Measurements from ENCODE around the gene FLNC. TPM values are rescaled to one million over a fixed set of nuclear protein-coding genes. Genes with fewer than 3 reads are reported as not detected.

The FLNC gene
- total and polyA plus RNA-seq, 9 of the 15 experiments (the other 6 are each of a cell fraction or from before 2014, with no cell fraction given), result 0.90 to 155 (median 28.8) TPM

- TF ChIP-seq REST (IDR thresholded peaks at IDR 0.05; ENCODE audit: borderline replicate concordance) (no peak), REST (CRISPR knock-in tag; IDR thresholded peaks at IDR 0.05; ENCODE audit: low read depth) (peak; percentile 66; the same call in 1 of the 2 replicates), PATZ1 (CRISPR knock-in tag; IDR thresholded peaks at IDR 0.05; ENCODE audit: borderline replicate concordance) (no peak), RCOR1 (IDR thresholded peaks at IDR 0.05; ENCODE audit: borderline replicate concordance in 1 of 2, low read depth in 2 of 2, low read length in 2 of 2) (peak; percentile 22 to 75; a peak in 2 of 4 replicates), ZNF589 (CRISPR knock-in tag; IDR thresholded peaks at IDR 0.05; ENCODE audit: low read depth) (peak; percentile 87), NKRF (IDR thresholded peaks at IDR 0.05; ENCODE audit: borderline replicate concordance) (peak; percentile 71), ZNF347 (CRISPR knock-in tag; IDR thresholded peaks at IDR 0.05; ENCODE audit: low read depth) (no peak), TEAD1 (CRISPR knock-in tag; IDR thresholded peaks at IDR 0.05) (0 out of 4 replicates have a peak, but pooled peaks of 1 of the 2 experiments have one; percentile 25), JUND (IDR thresholded peaks at IDR 0.05; ENCODE audit: borderline replicate concordance, low read depth, low read length) (peak; percentile 15), JUND (tag; IDR thresholded peaks at IDR 0.05; ENCODE audit: borderline replicate concordance, low read depth, low read length) (peak; percentile 25; the same call in 1 of the 3 replicates), ZNF830 (CRISPR knock-in tag; IDR thresholded peaks at IDR 0.05) (0 out of 2 replicates have a peak, but pooled peaks have one; percentile 34)
Measured at GRCh38 chr7:128831178-128831993, 1.2 kb downstream of the FLNC start (continued).
